ENCODE data around the gene C1orf105. TPM values are rescaled to one million over a fixed set of nuclear protein-coding genes. Genes with fewer than 3 reads are reported as not detected.

The C1orf105 gene
- total and polyA plus RNA-seq, 10 of the 15 experiments (the other 5 are each of a cell fraction or from before 2014, with no cell fraction given): not detected

DNA sequence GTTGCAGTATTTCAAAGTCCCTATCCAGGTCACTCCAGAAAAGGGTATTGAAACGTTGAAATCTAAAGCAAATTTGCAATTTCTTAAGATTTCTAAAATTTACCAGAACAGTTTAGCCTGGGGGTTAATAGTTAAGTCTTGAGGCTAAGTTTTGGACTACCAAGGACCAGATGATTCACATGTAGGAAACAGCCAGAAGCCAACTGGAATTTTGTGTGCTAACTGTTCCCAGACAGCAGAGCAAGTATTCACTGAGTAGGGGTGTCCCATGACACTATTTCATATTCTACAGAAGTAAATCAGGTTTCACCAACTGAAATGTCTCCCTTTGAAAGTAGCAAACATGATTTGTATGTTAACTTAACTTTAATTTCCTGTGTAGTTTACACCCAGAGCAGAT is 11.5 kb upstream of the C1orf105 start (continued):
- TF ChIP-seq ZNF687 (IDR thresholded peaks at IDR 0.05) (no peak), FOS (IDR thresholded peaks at IDR 0.05; ENCODE audit: borderline replicate concordance, extremely low read depth, insufficient read length) (no peak), PRDM15 (CRISPR knock-in tag; IDR thresholded peaks at IDR 0.05) (no peak), POLR2A (IDR thresholded peaks at IDR 0.05; ENCODE audit: low read depth, low read length) (no peak), ZBTB40 (IDR thresholded peaks at IDR 0.05; ENCODE audit: borderline replicate concordance) (no peak), ZNF622 (IDR thresholded peaks at IDR 0.05) (no peak), EP300 (IDR thresholded peaks at IDR 0.05; ENCODE audit: borderline replicate concordance in 1 of 2, control insufficient read depth in 1 of 2, low read depth in 2 of 2, low read length in 2 of 2) (no peak)
- TF ChIP-seq, protein P1, sequence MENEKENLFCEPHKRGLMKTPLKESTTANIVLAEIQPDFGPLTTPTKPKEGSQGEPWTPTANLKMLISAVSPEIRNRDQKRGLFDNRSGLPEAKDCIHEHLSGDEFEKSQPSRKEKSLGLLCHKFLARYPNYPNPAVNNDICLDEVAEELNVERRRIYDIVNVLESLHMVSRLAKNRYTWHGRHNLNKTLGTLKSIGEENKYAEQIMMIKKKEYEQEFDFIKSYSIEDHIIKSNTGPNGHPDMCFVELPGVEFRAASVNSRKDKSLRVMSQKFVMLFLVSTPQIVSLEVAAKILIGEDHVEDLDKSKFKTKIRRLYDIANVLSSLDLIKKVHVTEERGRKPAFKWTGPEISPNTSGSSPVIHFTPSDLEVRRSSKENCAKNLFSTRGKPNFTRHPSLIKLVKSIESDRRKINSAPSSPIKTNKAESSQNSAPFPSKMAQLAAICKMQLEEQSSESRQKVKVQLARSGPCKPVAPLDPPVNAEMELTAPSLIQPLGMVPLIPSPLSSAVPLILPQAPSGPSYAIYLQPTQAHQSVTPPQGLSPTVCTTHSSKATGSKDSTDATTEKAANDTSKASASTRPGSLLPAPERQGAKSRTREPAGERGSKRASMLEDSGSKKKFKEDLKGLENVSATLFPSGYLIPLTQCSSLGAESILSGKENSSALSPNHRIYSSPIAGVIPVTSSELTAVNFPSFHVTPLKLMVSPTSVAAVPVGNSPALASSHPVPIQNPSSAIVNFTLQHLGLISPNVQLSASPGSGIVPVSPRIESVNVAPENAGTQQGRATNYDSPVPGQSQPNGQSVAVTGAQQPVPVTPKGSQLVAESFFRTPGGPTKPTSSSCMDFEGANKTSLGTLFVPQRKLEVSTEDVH (IDR thresholded peaks at IDR 0.05; ENCODE audit: low read depth, partially characterized antibody): no peak
- TF ChIP-seq, protein P2, sequence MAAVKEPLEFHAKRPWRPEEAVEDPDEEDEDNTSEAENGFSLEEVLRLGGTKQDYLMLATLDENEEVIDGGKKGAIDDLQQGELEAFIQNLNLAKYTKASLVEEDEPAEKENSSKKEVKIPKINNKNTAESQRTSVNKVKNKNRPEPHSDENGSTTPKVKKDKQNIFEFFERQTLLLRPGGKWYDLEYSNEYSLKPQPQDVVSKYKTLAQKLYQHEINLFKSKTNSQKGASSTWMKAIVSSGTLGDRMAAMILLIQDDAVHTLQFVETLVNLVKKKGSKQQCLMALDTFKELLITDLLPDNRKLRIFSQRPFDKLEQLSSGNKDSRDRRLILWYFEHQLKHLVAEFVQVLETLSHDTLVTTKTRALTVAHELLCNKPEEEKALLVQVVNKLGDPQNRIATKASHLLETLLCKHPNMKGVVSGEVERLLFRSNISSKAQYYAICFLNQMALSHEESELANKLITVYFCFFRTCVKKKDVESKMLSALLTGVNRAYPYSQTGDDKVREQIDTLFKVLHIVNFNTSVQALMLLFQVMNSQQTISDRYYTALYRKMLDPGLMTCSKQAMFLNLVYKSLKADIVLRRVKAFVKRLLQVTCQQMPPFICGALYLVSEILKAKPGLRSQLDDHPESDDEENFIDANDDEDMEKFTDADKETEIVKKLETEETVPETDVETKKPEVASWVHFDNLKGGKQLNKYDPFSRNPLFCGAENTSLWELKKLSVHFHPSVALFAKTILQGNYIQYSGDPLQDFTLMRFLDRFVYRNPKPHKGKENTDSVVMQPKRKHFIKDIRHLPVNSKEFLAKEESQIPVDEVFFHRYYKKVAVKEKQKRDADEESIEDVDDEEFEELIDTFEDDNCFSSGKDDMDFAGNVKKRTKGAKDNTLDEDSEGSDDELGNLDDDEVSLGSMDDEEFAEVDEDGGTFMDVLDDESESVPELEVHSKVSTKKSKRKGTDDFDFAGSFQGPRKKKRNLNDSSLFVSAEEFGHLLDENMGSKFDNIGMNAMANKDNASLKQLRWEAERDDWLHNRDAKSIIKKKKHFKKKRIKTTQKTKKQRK (IDR thresholded peaks at IDR 0.05; ENCODE audit: low read depth, low read length): no peak

All from GM12878 (cell line).